ENCODE results near the gene POU6F1. TPM values are rescaled to one million over a fixed set of nuclear protein-coding genes. Genes with fewer than 3 reads are reported as not detected.

The POU6F1 gene
- total RNA-seq, 6 donors from 2014 or later = 6.8 to 28.3 (median 12.9) TPM

Small RNAs within 50 kb of the gene (small RNA-seq; reads per million reads assigned to genes)
- gene RF00019 = 0 reads per million in 4 donors
- gene RNU6-199P = 0 reads per million in 4 donors

Other genes starting within 250 kb of the POU6F1 start
- gene SLC11A2, start 191.7 kb downstream of the POU6F1 start, total RNA-seq = 100 to 1,000 TPM in 1 of 6 donors, 10 to 100 TPM in 5; 67.3 to 110 (median 87.0) TPM
- gene LETMD1, start 169.7 kb downstream of the POU6F1 start, total RNA-seq = 10 to 100 TPM; 36.3 to 98.9 (median 58.1) TPM
- 10 to 100 TPM; 20.3 to 29.6 (median 23.5) TPM for gene CSRNP2, start 134.5 kb downstream of the POU6F1 start, total RNA-seq
- 10 to 100 TPM in 5 of 6 donors, 1 to 10 TPM in 1; 9.6 to 23.3 (median 20.0) TPM for gene TFCP2, start 44.9 kb downstream of the POU6F1 start, total RNA-seq
- gene DAZAP2, start 20.8 kb upstream of the POU6F1 start, total RNA-seq = 100 to 1,000 TPM; 182 to 492 (median 236) TPM
- 10 to 100 TPM; 25.1 to 58.2 (median 28.8) TPM for gene SMAGP, start 52.4 kb upstream of the POU6F1 start, total RNA-seq
- 10 to 100 TPM; 16.5 to 54.5 (median 30.6) TPM for gene BIN2, start 106.1 kb upstream of the POU6F1 start, total RNA-seq
- gene CELA1, start 128.6 kb upstream of the POU6F1 start, total RNA-seq = not detected
- 10 to 100 TPM in 5 of 6 donors, 1 to 10 TPM in 1; 8.3 to 56.6 (median 21.3) TPM for gene GALNT6, start 173.3 kb upstream of the POU6F1 start, total RNA-seq
- 10 to 100 TPM in 1 of 6 donors, 1 to 10 TPM in 5; 2.3 to 13.5 (median 7.4) TPM for gene SLC4A8, start 206.8 kb upstream of the POU6F1 start, total RNA-seq

Data from upper lobe of left lung (tissue), 6 donors.